ENCODE measurements around the gene CLDN17. TPM values are rescaled to one million over a fixed set of nuclear protein-coding genes. Genes with fewer than 3 reads are reported as not detected.

The CLDN17 gene
- total RNA-seq, 3 donors from 2014 or later (not counting 1 experiment from before 2014, with no cell fraction given): not detected

DNA sequence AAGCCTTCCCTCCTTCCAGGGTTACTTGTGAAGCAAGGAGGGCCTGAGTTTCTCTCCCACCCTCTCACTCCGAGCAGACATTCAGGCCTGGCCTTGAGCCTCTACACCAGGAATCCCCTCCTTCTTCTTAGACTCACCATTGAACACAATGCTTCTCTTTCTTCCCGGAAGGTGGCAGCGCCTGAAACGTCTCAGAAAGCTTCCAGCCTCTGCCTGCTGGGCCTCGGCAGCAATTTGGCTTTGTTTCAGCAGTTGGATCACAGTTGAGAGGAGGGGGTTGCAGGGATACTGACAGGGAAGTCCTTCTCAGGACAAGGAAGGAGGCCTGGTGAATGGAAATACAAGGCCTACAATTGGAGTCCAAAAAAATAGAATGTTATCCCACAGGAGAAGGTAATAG, 43.0 kb upstream of the CLDN17 start:
- ATAC-seq: no peak
- H3K4me3 ChIP-seq (ENCODE audit: low read length): no peak overlapping the region
- no peaks in the 10 kb centered on the region for H3K27me3 Mint-ChIP-seq (ENCODE audit: low read depth in 2 of 2)
- no peaks in the 10 kb centered on the region for H3K4me1 ChIP-seq (ENCODE audit: control insufficient read depth, insufficient read depth, low read length)
- no peaks in the 10 kb centered on the region for H3K27me3 ChIP-seq (ENCODE audit: control insufficient read depth, insufficient read depth, low read length)
- intact Hi-C loops (cut with micrococcal nuclease): no loop called here
- TF ChIP-seq, protein P1, sequence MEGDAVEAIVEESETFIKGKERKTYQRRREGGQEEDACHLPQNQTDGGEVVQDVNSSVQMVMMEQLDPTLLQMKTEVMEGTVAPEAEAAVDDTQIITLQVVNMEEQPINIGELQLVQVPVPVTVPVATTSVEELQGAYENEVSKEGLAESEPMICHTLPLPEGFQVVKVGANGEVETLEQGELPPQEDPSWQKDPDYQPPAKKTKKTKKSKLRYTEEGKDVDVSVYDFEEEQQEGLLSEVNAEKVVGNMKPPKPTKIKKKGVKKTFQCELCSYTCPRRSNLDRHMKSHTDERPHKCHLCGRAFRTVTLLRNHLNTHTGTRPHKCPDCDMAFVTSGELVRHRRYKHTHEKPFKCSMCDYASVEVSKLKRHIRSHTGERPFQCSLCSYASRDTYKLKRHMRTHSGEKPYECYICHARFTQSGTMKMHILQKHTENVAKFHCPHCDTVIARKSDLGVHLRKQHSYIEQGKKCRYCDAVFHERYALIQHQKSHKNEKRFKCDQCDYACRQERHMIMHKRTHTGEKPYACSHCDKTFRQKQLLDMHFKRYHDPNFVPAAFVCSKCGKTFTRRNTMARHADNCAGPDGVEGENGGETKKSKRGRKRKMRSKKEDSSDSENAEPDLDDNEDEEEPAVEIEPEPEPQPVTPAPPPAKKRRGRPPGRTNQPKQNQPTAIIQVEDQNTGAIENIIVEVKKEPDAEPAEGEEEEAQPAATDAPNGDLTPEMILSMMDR (IDR thresholded peaks at IDR 0.05): no peak
- no peak for DNase-seq
- H3K9me3 Mint-ChIP-seq: peaks cover 6 to 15% of the 10 kb centered on the region in 2 donors
- H3K27ac Mint-ChIP-seq: no peak overlapping the region
- no peak overlapping the region for H3K27ac ChIP-seq (ENCODE audit: low read length)
- H3K4me3 Mint-ChIP-seq: no peak overlapping the region
- WGBS (ENCODE audit: insufficient coverage): 71% methylated on average over 5 of the region's 5 CpGs
- no peaks in the 10 kb centered on the region for H3K4me1 Mint-ChIP-seq
- H3K9me3 ChIP-seq (ENCODE audit: control insufficient read depth, insufficient read depth, low read length): no peaks in the 10 kb centered on the region
- H3K36me3 ChIP-seq (ENCODE audit: control insufficient read depth, insufficient read depth, low read length): no peaks in the 10 kb centered on the region
- no peaks in the 10 kb centered on the region for H3K36me3 Mint-ChIP-seq

DNA sequence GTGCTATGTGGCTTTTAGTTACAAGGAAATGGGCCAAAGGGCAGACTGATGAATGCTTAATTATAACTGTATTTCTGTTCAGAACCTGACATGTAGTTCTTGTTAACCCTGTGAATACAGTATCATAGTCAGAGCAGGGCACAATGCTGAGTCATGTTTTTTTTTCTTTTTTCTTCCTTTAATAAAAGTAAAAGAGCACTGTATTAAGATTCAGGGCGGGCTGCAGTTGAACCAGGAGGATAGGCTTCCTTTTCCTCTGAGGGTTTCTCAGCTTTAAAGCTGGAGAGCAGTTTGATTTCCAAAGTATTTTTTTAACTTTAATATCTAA, 40.6 kb upstream of the CLDN17 start:
- no peaks in the 10 kb centered on the region for H3K36me3 Mint-ChIP-seq

DNA sequence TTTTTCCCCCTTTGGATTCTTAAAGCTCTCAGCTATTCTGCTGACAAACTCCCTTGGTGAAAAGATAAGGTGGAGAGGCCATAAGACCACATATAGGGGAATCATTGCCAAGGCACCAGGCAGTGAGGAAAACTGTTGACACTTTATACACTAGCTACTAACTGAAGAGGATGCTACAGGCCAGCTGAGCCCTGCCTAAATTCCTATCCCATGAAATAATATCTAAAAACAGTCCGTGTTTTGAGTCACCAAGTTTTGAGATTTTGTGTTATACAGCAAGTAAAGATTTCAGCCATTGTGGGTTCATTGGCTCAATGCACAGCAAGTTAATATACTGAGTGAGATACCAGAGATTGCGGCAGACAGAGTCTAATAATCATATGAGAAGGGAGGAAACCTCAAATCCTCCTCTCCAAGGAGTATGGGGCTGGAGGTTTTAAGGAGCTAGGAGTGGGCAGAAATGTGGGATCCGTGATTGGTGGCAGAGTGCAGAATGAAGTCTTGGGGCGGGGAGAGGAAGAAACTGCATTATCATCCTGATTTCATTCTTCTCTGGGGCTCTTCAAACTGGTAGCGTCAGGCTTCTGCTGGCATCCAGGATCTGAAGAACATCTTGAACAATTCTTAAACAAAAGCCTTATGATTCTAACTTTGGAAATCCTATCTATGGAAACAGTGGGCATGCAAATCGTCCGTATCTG, 40.1 kb upstream of the CLDN17 start:
- Histone ChIP-seq H3K4me3 (ENCODE audit: low read length) (no peak overlapping the region), H3K27me3 (ENCODE audit: control insufficient read depth, insufficient read depth, low read length) (no peaks in the 10 kb centered on the region), H3K4me1 (ENCODE audit: control insufficient read depth, insufficient read depth, low read length) (no peaks in the 10 kb centered on the region), H3K27ac (ENCODE audit: low read length) (no peak overlapping the region), H3K9me3 (ENCODE audit: control insufficient read depth, insufficient read depth, low read length) (no peaks in the 10 kb centered on the region), H3K36me3 (ENCODE audit: control insufficient read depth, insufficient read depth, low read length) (no peaks in the 10 kb centered on the region)
- ATAC-seq: no peak
- Mint-ChIP-seq H3K27me3 (ENCODE audit: low read depth in 2 of 2) (no peaks in the 10 kb centered on the region), H3K36me3 (no peaks in the 10 kb centered on the region), H3K4me1 (no peaks in the 10 kb centered on the region), H3K27ac (no peak overlapping the region), H3K4me3 (no peak overlapping the region), H3K9me3 (peaks cover 6 to 14% of the 10 kb centered on the region in 2 donors)
- 81% methylated on average over 7 of the region's 7 CpGs for WGBS (ENCODE audit: insufficient coverage)
- no peak for DNase-seq
- intact Hi-C loops (cut with micrococcal nuclease): no loop called here
- TF ChIP-seq, protein P1 (IDR thresholded peaks at IDR 0.05): no peak

More for the DNA sequence above, 40.6 kb upstream of the CLDN17 start:
- H3K36me3 ChIP-seq (ENCODE audit: control insufficient read depth, insufficient read depth, low read length): no peaks in the 10 kb centered on the region
- no peak overlapping the region for H3K4me3 ChIP-seq (ENCODE audit: low read length)
- Mint-ChIP-seq H3K9me3 (peaks cover 6 to 14% of the 10 kb centered on the region in 2 donors), H3K4me3 (no peak overlapping the region), H3K4me1 (no peaks in the 10 kb centered on the region), H3K27me3 (ENCODE audit: low read depth in 2 of 2) (no peaks in the 10 kb centered on the region), H3K27ac (no peak overlapping the region)
- 86% methylated on average over 1 of the region's 1 CpG for WGBS (ENCODE audit: insufficient coverage)
- no peaks in the 10 kb centered on the region for H3K9me3 ChIP-seq (ENCODE audit: control insufficient read depth, insufficient read depth, low read length)
- TF ChIP-seq, protein P1 (IDR thresholded peaks at IDR 0.05): no peak
- H3K27ac ChIP-seq (ENCODE audit: low read length): no peak overlapping the region
- ATAC-seq (no peak), DNase-seq (no peak)
- H3K27me3 ChIP-seq (ENCODE audit: control insufficient read depth, insufficient read depth, low read length): no peaks in the 10 kb centered on the region
- H3K4me1 ChIP-seq (ENCODE audit: control insufficient read depth, insufficient read depth, low read length): no peaks in the 10 kb centered on the region
- intact Hi-C loops (cut with micrococcal nuclease): no loop called here

DNA sequence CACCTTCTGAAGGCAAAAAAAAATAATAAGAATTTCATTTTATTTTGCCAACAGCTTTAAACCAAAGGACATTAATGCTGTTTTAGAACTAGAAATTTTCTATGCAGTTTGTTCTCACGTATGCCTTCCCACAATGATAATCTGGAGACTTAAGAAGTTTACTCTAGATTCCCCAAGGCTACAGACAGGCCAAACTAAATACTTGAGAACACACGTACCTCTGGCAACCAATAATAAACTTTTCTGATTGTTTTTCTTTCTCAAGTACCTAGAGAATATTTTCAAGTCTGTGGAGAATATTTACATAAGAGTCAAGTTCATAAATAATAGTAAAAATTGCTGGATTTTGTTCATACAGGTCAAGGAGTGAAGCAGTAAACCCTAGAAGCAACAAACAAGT, 33.4 kb upstream of the CLDN17 start:
- no peaks in the 10 kb centered on the region for H3K4me1 Mint-ChIP-seq
- no peak for ATAC-seq
- no peaks in the 10 kb centered on the region for H3K4me1 ChIP-seq (ENCODE audit: control insufficient read depth, insufficient read depth, low read length)
- intact Hi-C loops (cut with micrococcal nuclease): no loop called here
- H3K27me3 Mint-ChIP-seq (ENCODE audit: low read depth in 2 of 2): no peaks in the 10 kb centered on the region
- no peak for DNase-seq
- H3K4me3 ChIP-seq (ENCODE audit: low read length): no peak overlapping the region
- 100% methylated on average over 1 of the region's 2 CpGs for WGBS (ENCODE audit: insufficient coverage)
- no peaks in the 10 kb centered on the region for H3K36me3 ChIP-seq (ENCODE audit: control insufficient read depth, insufficient read depth, low read length)
- H3K27ac Mint-ChIP-seq: no peak overlapping the region
- H3K36me3 Mint-ChIP-seq: no peaks in the 10 kb centered on the region
- no peak overlapping the region for H3K27ac ChIP-seq (ENCODE audit: low read length)
- H3K4me3 Mint-ChIP-seq: no peak overlapping the region
- H3K9me3 Mint-ChIP-seq: peaks cover 3 to 8% of the 10 kb centered on the region in 2 donors
- no peaks in the 10 kb centered on the region for H3K27me3 ChIP-seq (ENCODE audit: control insufficient read depth, insufficient read depth, low read length)
- no peaks in the 10 kb centered on the region for H3K9me3 ChIP-seq (ENCODE audit: control insufficient read depth, insufficient read depth, low read length)
- TF ChIP-seq, protein P1 (IDR thresholded peaks at IDR 0.05): no peak
